Gastrocnemius medialis (tissue), 4 donors: ENCODE measurements around the gene FHOD3. TPM values are rescaled to one million over a fixed set of nuclear protein-coding genes. Genes with fewer than 3 reads are reported as not detected.

ENCODE experiments used
- ATAC-seq, 2 donors: fragments of 150-250 bp; one replicate each; pipeline ENCODE4 v1.9.1; 2016
- DNase-seq, 2 donors: peaks; one replicate each; pipeline ENCODE4 v3.0.0-alpha.2; 2019
- H3K27ac ChIP-seq, 4 donors: fragments of 200-600 bp; sonication (generic); 1 replicate in 1 of 4; 2 replicates in 3 of 4; pipeline ENCODE4 v1.5.1; 2016 to 2018; ENCODE audit warnings: mild to moderate bottlenecking in 2 of 4, moderate library complexity in 1 of 4
- H3K27me3 ChIP-seq, 3 donors: fragments of 200-600 bp; sonication (generic) in 2 of 3; 1 replicate in 1 of 3; 2 replicates in 2 of 3; pipeline versions ENCODE4 v1.5.1 to v1.6.0; 2016 to 2019; ENCODE audit warnings: mild to moderate bottlenecking in 1 of 3, moderate library complexity in 1 of 3
- H3K36me3 ChIP-seq, 2 donors: fragments of 200-600 bp; sonication (generic) in 1 of 2; one replicate each; pipeline ENCODE4 v1.5.1; 2017 to 2018
- H3K4me1 ChIP-seq, 2 donors: fragments of 200-600 bp; sonication (generic) in 1 of 2; one replicate each; pipeline ENCODE4 v1.5.1; 2016 to 2017; ENCODE audit warnings: mild to moderate bottlenecking in 2 of 2
- H3K4me3 ChIP-seq, 4 donors: fragments of 200-600 bp; sonication (generic) in 3 of 4; 1 replicate in 1 of 4; 2 replicates in 3 of 4; pipeline ENCODE4 v1.5.1; 2016 to 2019; ENCODE audit warnings: mild to moderate bottlenecking in 2 of 4
- H3K9me3 ChIP-seq, 3 donors: fragments of 200-600 bp; sonication (generic) in 2 of 3; 1 replicate in 1 of 3; 2 replicates in 2 of 3; pipeline ENCODE4 v1.5.1; 2016 to 2019
- POLR2A ChIP-seq, 2 donors: fragments of 450-650 bp; IDR thresholded peaks; one replicate each; pipeline ENCODE4 v1.6.1; 2017; ENCODE audit warnings: antibody characterized with exemption in 2 of 2, mild to moderate bottlenecking in 2 of 2, moderate library complexity in 2 of 2
- in situ Hi-C, 4 donors: fragments of 200-750 bp; cut with MboI; loops; one replicate each; pipeline versions ENCODE4 v1.15.0 to v1.8.0; 2017; ENCODE audit warnings: low sequenced_read_pairs in 4 of 4
- intact Hi-C: fragments of 100-400 bp; cut with DNase I; formaldehyde crosslinking; loops from one replicate; pipeline ENCODE4 v1.15.1; 2023; ENCODE audit warnings: low total_unique reads
- total RNA-seq, 4 donors: library from RNA; depleted of rRNA; stranded (reverse); fragments of >200 nt; gene quantifications; one replicate each; pipeline versions ENCODE4 v1.1.0 to v1.2.3, GENCODE V29; 2016
- TF ChIP-seq, protein P1 (sequence below), 5 experiments: fragments of 450-650 bp in 3 of 5; fragments of 200-600 bp in 2 of 5; sonication (generic) in 2 of 5; IDR thresholded peaks in 4 of 5; conservative IDR thresholded peaks in 1 of 5; 1 replicate in 4 of 5; 2 replicates in 1 of 5; pipeline ENCODE4 v1.5.1; 2016 to 2019; ENCODE audit warnings: antibody characterized with exemption in 5 of 5, mild to moderate bottlenecking in 3 of 5, moderate library complexity in 3 of 5

Gene FHOD3
- total RNA-seq, 4 donors from 2014 or later = 10.0 to 32.5 (median 17.0) TPM

DNA sequence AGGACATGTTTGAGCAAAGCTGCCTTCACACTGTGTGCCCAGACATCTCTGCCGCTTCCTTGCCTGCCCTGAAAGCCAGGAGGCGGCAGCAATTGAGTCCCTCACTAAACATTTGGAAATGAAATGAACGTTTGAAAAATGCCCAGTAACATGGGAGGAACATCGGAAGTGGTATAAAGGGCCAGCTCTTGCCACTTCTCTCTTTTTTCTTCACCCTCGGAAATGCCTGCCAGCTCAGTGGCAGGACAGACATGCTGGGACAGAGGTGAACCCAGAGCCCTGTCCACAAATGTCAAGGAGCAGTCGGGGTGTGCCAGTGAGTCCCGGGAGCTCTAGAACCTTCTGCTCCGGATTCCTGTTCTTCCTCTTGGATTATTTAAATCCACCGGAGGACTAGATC, 485.2 kb downstream of the FHOD3 start:
- Histone ChIP-seq H3K27ac (no peak overlapping the region), H3K4me3 (no peak overlapping the region), H3K36me3 (no peaks in the 10 kb centered on the region), H3K9me3 (no peaks in the 10 kb centered on the region), H3K27me3 (no peaks in the 10 kb centered on the region), H3K4me1 (peaks cover 29 to 32% of the 10 kb centered on the region in 2 donors)
- no peak for TF ChIP-seq POLR2A (IDR thresholded peaks at IDR 0.05)
- TF ChIP-seq, protein P1, sequence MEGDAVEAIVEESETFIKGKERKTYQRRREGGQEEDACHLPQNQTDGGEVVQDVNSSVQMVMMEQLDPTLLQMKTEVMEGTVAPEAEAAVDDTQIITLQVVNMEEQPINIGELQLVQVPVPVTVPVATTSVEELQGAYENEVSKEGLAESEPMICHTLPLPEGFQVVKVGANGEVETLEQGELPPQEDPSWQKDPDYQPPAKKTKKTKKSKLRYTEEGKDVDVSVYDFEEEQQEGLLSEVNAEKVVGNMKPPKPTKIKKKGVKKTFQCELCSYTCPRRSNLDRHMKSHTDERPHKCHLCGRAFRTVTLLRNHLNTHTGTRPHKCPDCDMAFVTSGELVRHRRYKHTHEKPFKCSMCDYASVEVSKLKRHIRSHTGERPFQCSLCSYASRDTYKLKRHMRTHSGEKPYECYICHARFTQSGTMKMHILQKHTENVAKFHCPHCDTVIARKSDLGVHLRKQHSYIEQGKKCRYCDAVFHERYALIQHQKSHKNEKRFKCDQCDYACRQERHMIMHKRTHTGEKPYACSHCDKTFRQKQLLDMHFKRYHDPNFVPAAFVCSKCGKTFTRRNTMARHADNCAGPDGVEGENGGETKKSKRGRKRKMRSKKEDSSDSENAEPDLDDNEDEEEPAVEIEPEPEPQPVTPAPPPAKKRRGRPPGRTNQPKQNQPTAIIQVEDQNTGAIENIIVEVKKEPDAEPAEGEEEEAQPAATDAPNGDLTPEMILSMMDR (IDR thresholded peaks at IDR 0.05 in 4 of 5, conservative IDR thresholded peaks at IDR 0.05 in 1 of 5) = no peak
- ATAC-seq (no peak), DNase-seq (no peak)
- intact Hi-C loops (no loop called here), in situ Hi-C loops (no loop called here)

- Histone ChIP-seq H3K4me3 (no peak overlapping the region), H3K27ac (peak overlapping the region in 1 of 4 donors; percentile 26), H3K36me3 (no peaks in the 10 kb centered on the region), H3K27me3 (no peaks in the 10 kb centered on the region), H3K9me3 (no peaks in the 10 kb centered on the region), H3K4me1 (peaks cover 22 to 25% of the 10 kb centered on the region in 2 donors)
- in situ Hi-C loops = no loop called here
- intact Hi-C loops = no loop called here
- ATAC-seq = peak in 1 of 2 donors; percentile 69
- TF ChIP-seq, protein P1 (IDR thresholded peaks at IDR 0.05 in 4 of 5, conservative IDR thresholded peaks at IDR 0.05 in 1 of 5) = no peak
- no peak for TF ChIP-seq POLR2A (IDR thresholded peaks at IDR 0.05)
- no peak for DNase-seq
Measured at GRCh38 chr18:36783792-36784191, 486.3 kb downstream of the FHOD3 start.

DNA sequence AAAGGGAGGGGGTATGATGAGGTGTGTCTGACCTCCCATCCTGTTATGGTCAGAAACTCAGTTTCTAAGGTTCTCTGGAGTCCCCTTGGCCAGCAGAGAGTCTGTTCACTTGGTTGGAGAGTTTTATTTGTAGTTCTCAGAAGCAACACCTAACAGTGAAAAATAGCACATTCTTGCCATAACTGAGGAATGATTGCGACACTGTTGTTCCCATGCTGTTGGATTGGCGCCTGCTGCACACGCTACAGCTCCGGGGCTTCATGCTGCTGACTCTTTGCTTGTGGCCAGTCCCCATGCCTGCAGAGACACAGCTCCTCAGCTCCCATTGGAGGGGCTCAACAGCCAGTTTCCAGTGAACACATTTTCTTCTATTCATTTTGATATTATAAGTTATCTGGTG, 489.2 kb downstream of the FHOD3 start:
- TF ChIP-seq POLR2A (IDR thresholded peaks at IDR 0.05) = no peak
- TF ChIP-seq, protein P1 (IDR thresholded peaks at IDR 0.05 in 4 of 5, conservative IDR thresholded peaks at IDR 0.05 in 1 of 5) = no peak
- intact Hi-C loops = no loop called here
- H3K27me3 ChIP-seq = no peaks in the 10 kb centered on the region
- no peaks in the 10 kb centered on the region for H3K9me3 ChIP-seq
- H3K36me3 ChIP-seq = no peaks in the 10 kb centered on the region
- peak; percentile 71 to 76 for ATAC-seq
- peaks cover 22 to 25% of the 10 kb centered on the region in 2 donors for H3K4me1 ChIP-seq
- DNase-seq = peak; percentile 23 to 50
- in situ Hi-C loops = no loop called here
- H3K27ac ChIP-seq = peak overlapping the region in 3 of 4 donors; percentile 48 to 61 (median 56)
- no peak overlapping the region for H3K4me3 ChIP-seq

DNA sequence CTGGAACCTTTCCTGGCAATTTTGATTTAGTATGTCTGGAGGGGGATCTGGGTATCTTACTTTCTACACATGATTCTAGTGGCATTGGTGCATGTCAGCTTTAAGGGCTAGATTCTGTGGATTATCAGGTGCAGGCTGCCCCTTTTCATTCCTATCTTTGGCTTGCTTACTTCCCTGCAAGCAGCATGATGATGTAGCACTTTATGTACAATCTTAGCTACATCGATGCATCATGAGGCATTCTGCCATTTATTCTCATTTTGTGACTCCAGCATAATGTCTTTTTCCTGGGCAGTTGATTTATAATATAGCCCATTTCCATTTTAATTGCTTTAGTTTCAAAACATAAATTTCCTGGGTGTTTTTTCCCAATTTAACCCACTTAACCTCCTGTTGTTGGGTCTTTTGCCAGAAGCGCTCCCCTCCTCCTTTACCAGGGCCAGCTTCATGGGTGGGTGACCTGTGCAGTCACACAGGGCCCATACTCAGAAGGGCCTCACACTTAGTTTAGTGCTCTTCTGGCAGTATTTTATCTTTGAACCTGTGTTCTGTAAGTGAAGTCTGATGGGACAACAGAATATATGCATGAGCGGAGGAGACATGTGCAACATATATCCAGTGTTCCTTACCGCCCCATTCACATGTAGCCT, 495.2 kb downstream of the FHOD3 start:
- Histone ChIP-seq H3K4me3 (no peak overlapping the region), H3K4me1 (peaks cover 0 to under 1% of the 10 kb centered on the region in 2 donors), H3K27me3 (no peaks in the 10 kb centered on the region), H3K9me3 (no peaks in the 10 kb centered on the region), H3K27ac (no peak overlapping the region), H3K36me3 (peaks cover 0 to 3% of the 10 kb centered on the region in 2 donors)
- in situ Hi-C loops (no loop called here), intact Hi-C loops (no loop called here)
- ATAC-seq = no peak
- TF ChIP-seq POLR2A (IDR thresholded peaks at IDR 0.05) = no peak
- TF ChIP-seq, protein P1 (IDR thresholded peaks at IDR 0.05 in 4 of 5, conservative IDR thresholded peaks at IDR 0.05 in 1 of 5) = no peak
- no peak for DNase-seq
